ENCODE data around the gene RABGAP1L.

RABGAP1L gene

DNA sequence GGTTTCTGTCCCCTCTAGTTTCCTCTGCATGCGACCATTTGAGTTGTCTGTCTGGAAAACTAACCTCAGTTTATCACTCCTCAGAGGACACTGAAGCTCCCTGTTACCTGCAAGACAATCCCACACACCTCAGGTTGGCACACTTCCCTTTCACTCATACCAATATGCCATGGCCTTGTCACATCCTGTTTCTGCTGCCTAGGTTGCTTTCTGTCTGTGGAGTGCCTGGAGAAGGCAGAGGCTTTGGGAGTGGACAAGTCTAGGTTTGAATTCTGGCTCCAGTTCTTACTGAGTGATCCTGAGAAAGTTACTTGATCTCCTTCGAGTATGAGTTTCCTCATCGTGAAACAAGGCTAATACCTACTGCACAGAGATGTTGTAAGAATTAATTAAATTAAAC, 668.9 kb downstream of the RABGAP1L start:
- Histone ChIP-seq H3K9ac (no peak overlapping the region), H3K36me3 (ENCODE audit: control insufficient read depth, insufficient read depth, low read length) (no peaks in the 10 kb centered on the region), H3K4me3 (ENCODE audit: low read depth, low read length) (no peak overlapping the region), H3K79me2 (no peaks in the 10 kb centered on the region), H3K4me1 (no peaks in the 10 kb centered on the region), H3K9me3 (ENCODE audit: control insufficient read depth, low read length) (no peaks in the 10 kb centered on the region), H3K27me3 (ENCODE audit: control insufficient read depth, insufficient read depth, low read length) (no peaks in the 10 kb centered on the region), H2AFZ (no peak overlapping the region), H3K27ac (no peak overlapping the region), H3K4me2 (ENCODE audit: low read length) (no peak overlapping the region)
- TF ChIP-seq, protein P1, sequence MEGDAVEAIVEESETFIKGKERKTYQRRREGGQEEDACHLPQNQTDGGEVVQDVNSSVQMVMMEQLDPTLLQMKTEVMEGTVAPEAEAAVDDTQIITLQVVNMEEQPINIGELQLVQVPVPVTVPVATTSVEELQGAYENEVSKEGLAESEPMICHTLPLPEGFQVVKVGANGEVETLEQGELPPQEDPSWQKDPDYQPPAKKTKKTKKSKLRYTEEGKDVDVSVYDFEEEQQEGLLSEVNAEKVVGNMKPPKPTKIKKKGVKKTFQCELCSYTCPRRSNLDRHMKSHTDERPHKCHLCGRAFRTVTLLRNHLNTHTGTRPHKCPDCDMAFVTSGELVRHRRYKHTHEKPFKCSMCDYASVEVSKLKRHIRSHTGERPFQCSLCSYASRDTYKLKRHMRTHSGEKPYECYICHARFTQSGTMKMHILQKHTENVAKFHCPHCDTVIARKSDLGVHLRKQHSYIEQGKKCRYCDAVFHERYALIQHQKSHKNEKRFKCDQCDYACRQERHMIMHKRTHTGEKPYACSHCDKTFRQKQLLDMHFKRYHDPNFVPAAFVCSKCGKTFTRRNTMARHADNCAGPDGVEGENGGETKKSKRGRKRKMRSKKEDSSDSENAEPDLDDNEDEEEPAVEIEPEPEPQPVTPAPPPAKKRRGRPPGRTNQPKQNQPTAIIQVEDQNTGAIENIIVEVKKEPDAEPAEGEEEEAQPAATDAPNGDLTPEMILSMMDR (IDR thresholded peaks at IDR 0.05) = no peak

DNA sequence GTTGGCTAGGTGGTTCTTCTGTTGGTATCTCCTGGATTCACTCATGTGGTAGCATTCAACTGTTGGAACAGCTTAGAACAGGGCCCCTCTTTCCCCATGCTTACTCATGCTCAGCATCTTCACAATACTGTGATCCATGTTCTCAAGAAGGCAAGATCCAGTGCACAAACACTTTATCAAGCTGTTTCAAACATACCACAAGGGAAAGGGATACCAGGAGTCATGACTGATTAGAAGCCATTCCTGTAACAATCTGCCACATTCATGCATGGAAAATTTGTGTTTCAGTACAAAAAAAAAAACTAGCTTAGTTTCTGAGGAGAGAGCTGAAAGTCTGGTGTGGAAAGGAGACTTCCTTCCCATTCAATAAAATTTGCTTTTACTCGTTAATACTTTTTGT, 670.7 kb downstream of the RABGAP1L start:
- no peaks in the 10 kb centered on the region for H3K4me1 ChIP-seq
- H3K79me2 ChIP-seq = no peaks in the 10 kb centered on the region
- H3K9me3 ChIP-seq (ENCODE audit: control insufficient read depth, low read length) = no peaks in the 10 kb centered on the region

DNA sequence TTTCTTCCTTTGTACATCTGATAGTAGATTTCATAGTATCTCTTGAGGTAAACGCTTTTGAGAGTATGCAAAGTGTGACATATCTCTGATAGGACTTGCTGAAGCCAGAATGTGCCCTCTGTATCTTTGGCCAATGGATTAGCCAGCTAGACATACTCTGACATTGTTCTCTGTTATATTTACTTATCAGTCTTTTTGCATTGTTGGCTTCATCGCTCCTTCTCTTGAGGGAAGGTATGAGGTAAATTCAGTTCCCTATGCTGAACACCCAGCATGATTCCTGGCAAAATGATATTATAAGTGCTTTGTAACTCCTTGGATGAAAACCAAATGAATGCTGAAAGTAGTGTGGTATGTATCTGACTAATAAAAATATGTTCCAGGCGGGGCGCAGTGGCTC, 677.2 kb downstream of the RABGAP1L start:
- Histone ChIP-seq H3K9me3 (ENCODE audit: control insufficient read depth, low read length) (no peaks in the 10 kb centered on the region), H3K79me2 (no peaks in the 10 kb centered on the region), H2AFZ (no peak overlapping the region), H3K36me3 (ENCODE audit: control insufficient read depth, insufficient read depth, low read length) (no peaks in the 10 kb centered on the region), H3K4me1 (no peaks in the 10 kb centered on the region), H3K4me3 (ENCODE audit: low read depth, low read length) (no peak overlapping the region), H3K4me2 (ENCODE audit: low read length) (no peak overlapping the region), H3K9ac (no peak overlapping the region), H3K27ac (no peak overlapping the region), H3K27me3 (ENCODE audit: control insufficient read depth, insufficient read depth, low read length) (no peaks in the 10 kb centered on the region)
- TF ChIP-seq, protein P1 (IDR thresholded peaks at IDR 0.05) = no peak

More for the DNA sequence above, 670.7 kb downstream of the RABGAP1L start:
- Histone ChIP-seq H3K36me3 (ENCODE audit: control insufficient read depth, insufficient read depth, low read length) (no peaks in the 10 kb centered on the region), H3K4me2 (ENCODE audit: low read length) (no peak overlapping the region), H3K27ac (no peak overlapping the region), H3K27me3 (ENCODE audit: control insufficient read depth, insufficient read depth, low read length) (no peaks in the 10 kb centered on the region), H3K4me3 (ENCODE audit: low read depth, low read length) (no peak overlapping the region), H3K9ac (no peak overlapping the region), H2AFZ (no peak overlapping the region)
- TF ChIP-seq, protein P1 (IDR thresholded peaks at IDR 0.05) = no peak

DNA sequence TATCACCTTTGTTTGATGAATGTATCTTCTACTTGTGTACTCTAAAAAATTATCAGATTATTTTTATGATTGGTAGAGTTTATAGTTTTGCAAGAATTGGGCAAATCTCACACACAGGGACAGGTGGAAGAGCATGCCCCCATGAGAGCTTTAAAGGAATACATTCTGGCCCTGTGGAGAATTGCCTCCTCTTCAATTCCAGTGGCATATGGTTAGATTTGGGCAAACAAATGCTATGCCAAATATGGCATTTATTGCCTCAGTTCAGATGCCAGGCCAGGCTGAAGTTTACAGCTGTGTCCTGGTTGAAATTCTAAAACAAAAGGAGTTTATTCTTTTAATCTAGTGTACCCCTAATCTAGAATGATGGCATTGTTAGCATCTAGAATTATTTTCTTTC, 678.1 kb downstream of the RABGAP1L start:
- Histone ChIP-seq H2AFZ (no peak overlapping the region), H3K9me3 (ENCODE audit: control insufficient read depth, low read length) (no peaks in the 10 kb centered on the region), H3K4me3 (ENCODE audit: low read depth, low read length) (no peak overlapping the region), H3K9ac (no peak overlapping the region), H3K79me2 (no peaks in the 10 kb centered on the region), H3K4me1 (no peaks in the 10 kb centered on the region), H3K27me3 (ENCODE audit: control insufficient read depth, insufficient read depth, low read length) (no peaks in the 10 kb centered on the region), H3K27ac (no peak overlapping the region), H3K4me2 (ENCODE audit: low read length) (no peak overlapping the region), H3K36me3 (ENCODE audit: control insufficient read depth, insufficient read depth, low read length) (no peaks in the 10 kb centered on the region)
- TF ChIP-seq, protein P1 (IDR thresholded peaks at IDR 0.05) = no peak

- Histone ChIP-seq H3K4me1 (no peaks in the 10 kb centered on the region), H3K79me2 (no peaks in the 10 kb centered on the region), H2AFZ (no peak overlapping the region), H3K27ac (no peak overlapping the region), H3K4me3 (ENCODE audit: low read depth, low read length) (no peak overlapping the region), H3K9ac (no peak overlapping the region), H3K4me2 (ENCODE audit: low read length) (no peak overlapping the region), H3K36me3 (ENCODE audit: control insufficient read depth, insufficient read depth, low read length) (no peaks in the 10 kb centered on the region), H3K9me3 (ENCODE audit: control insufficient read depth, low read length) (no peaks in the 10 kb centered on the region), H3K27me3 (ENCODE audit: control insufficient read depth, insufficient read depth, low read length) (no peaks in the 10 kb centered on the region)
- TF ChIP-seq, protein P1 (IDR thresholded peaks at IDR 0.05) = no peak
Observed at GRCh38 chr1:174839211-174839610, 679.9 kb downstream of the RABGAP1L start.
